ENCODE results near the gene HMCES. TPM values are rescaled to one million over a fixed set of nuclear protein-coding genes. Genes with fewer than 3 reads are reported as not detected.
A peak's percentile ranks its signal among the peaks of the same experiment; 100 is the strongest.

The HMCES gene
- total and polyA plus RNA-seq, 2 of the 13 experiments (the other 11 are each of a cell fraction or from before 2014, with no cell fraction given), result 16.1 to 37.5 TPM

- H3K27ac ChIP-seq (ENCODE audit: extremely low read length, insufficient read depth, low read length), result no peak overlapping the region
- no peak overlapping the region for H3K4me3 ChIP-seq (replicated peaks in 1 of 3; ENCODE audit: insufficient read depth in 1 of 3, low read depth in 2 of 3, low read length in 3 of 3)
- ChIA-PET CTCF (ENCODE audit: low intra/inter-chr PET ratio, low total read pairs) (no interaction called here), POLR2A (no interaction called here)
- intact Hi-C loops (cut with micrococcal nuclease; ENCODE audit: unreplicated experiment), result no loop called here
- ATAC-seq (no peak), FAIRE-seq (no peak), DNase-seq (ENCODE audit: low spot score) (peak; percentile 37)
- peaks cover 0 to 20% of the 10 kb centered on the region in 2 experiments; a peak in 3 of 5 replicates for H3K36me3 ChIP-seq (replicated peaks in 1 of 2; ENCODE audit: control insufficient read depth in 1 of 2, insufficient read depth in 2 of 2, low read length in 2 of 2)
- no peaks in the 10 kb centered on the region for H3K9me3 ChIP-seq (ENCODE audit: low read length)
- no peaks in the 10 kb centered on the region for H4K20me1 ChIP-seq (ENCODE audit: insufficient read depth, low read length)
- H3K4me2 ChIP-seq (ENCODE audit: low read depth, low read length), result no peak overlapping the region
- no peaks in the 10 kb centered on the region for H3K27me3 ChIP-seq (ENCODE audit: control insufficient read depth in 1 of 2, insufficient read depth in 2 of 2, low read length in 2 of 2)
- WGBS (ENCODE audit: low lambda C conversion rate), result 60% methylated on average over 3 of the region's 3 CpGs
- no TSS peak for BruUV-seq (replicated peaks)
- H3K9ac ChIP-seq (ENCODE audit: insufficient read depth, low read depth, low read length), result no peak overlapping the region
- in situ Hi-C loops (cut with HindIII; ENCODE audit: extremely low pct_ligation_motif_present, low pct_unique_long_range_greater_than_20kb), result no loop called here
- no peaks in the 10 kb centered on the region for H3K79me2 ChIP-seq (ENCODE audit: insufficient read depth, low read length)
- peaks cover 35% of the 10 kb centered on the region for H3K4me1 ChIP-seq (ENCODE audit: insufficient read depth, low read length)
- TF ChIP-seq CEBPG (CRISPR knock-in tag; IDR thresholded peaks at IDR 0.05) (peak; percentile 45), CEBPB (IDR thresholded peaks at IDR 0.05; ENCODE audit: borderline replicate concordance, low read depth, low read length) (peak; percentile 69; the same call in 1 of the 2 replicates), SRY (CRISPR knock-in tag; IDR thresholded peaks at IDR 0.05) (no peak)
- no peak overlapping the region for H2AFZ ChIP-seq (ENCODE audit: low read length)
Measured at GRCh38 chr3:129308636-129309035, 30.0 kb downstream of the HMCES start.

- Histone ChIP-seq H3K9ac (ENCODE audit: insufficient read depth, low read depth, low read length) (no peak overlapping the region), H3K4me2 (ENCODE audit: low read depth, low read length) (no peak overlapping the region), H2AFZ (ENCODE audit: low read length) (no peak overlapping the region), H3K36me3 (replicated peaks in 1 of 2; ENCODE audit: control insufficient read depth in 1 of 2, insufficient read depth in 2 of 2, low read length in 2 of 2) (peaks cover 0 to 7% of the 10 kb centered on the region in 2 experiments; a peak in 2 of 5 replicates), H3K4me3 (replicated peaks in 1 of 3; ENCODE audit: insufficient read depth in 1 of 3, low read depth in 2 of 3, low read length in 3 of 3) (no peak overlapping the region), H3K27ac (ENCODE audit: extremely low read length, insufficient read depth, low read length) (no peak overlapping the region), H3K79me2 (ENCODE audit: insufficient read depth, low read length) (peaks cover 2% of the 10 kb centered on the region), H3K9me3 (ENCODE audit: low read length) (no peaks in the 10 kb centered on the region), H4K20me1 (ENCODE audit: insufficient read depth, low read length) (peaks cover 8% of the 10 kb centered on the region; the same call in 1 of the 2 replicates), H3K27me3 (ENCODE audit: control insufficient read depth in 1 of 2, insufficient read depth in 2 of 2, low read length in 2 of 2) (no peaks in the 10 kb centered on the region), H3K4me1 (ENCODE audit: insufficient read depth, low read length) (peaks cover 45% of the 10 kb centered on the region)
- no peak for FAIRE-seq
- WGBS (ENCODE audit: low lambda C conversion rate), result 44% methylated on average over 5 of the region's 7 CpGs
- no TSS peak for BruUV-seq (replicated peaks)
- ChIA-PET CTCF (ENCODE audit: low intra/inter-chr PET ratio, low total read pairs) (no interaction called here), POLR2A (interaction anchor here (0.6 kb wide), 1 partner anchor 31 kb away, joined by 3 read pairs; the partner anchor contains the start of gene HMCES)
- ATAC-seq, result no peak
- intact Hi-C loops (cut with micrococcal nuclease; ENCODE audit: unreplicated experiment) (no loop called here), in situ Hi-C loops (cut with HindIII; ENCODE audit: extremely low pct_ligation_motif_present, low pct_unique_long_range_greater_than_20kb) (no loop called here)
- peak; percentile 36 for DNase-seq (ENCODE audit: low spot score)
- TF ChIP-seq MTA3 (CRISPR knock-in tag; IDR thresholded peaks at IDR 0.05) (no peak), RAD51 (IDR thresholded peaks at IDR 0.05; ENCODE audit: borderline replicate concordance) (no peak), AHDC1 (CRISPR knock-in tag; IDR thresholded peaks at IDR 0.05; ENCODE audit: borderline replicate concordance) (no peak), FOSL1 (CRISPR knock-in tag; IDR thresholded peaks at IDR 0.05; ENCODE audit: borderline replicate concordance) (peak; percentile 30; the same call in 1 of the 2 replicates), ZNF615 (CRISPR knock-in tag; IDR thresholded peaks at IDR 0.05; ENCODE audit: borderline replicate concordance) (no peak), TARDBP (CRISPR knock-in tag; IDR thresholded peaks at IDR 0.05) (no peak)
Measured at GRCh38 chr3:129310111-129311011, 31.7 kb downstream of the HMCES start.
